Keratinocyte (primary cell): ENCODE measurements around the gene MAP3K8. TPM values are rescaled to one million over a fixed set of nuclear protein-coding genes. Genes with fewer than 3 reads are reported as not detected.
"Not testable (repeated sequence)": the region's sequence is repeated elsewhere in the genome, so short reads cannot be mapped to it uniquely, and the experiment has no call there.

Source experiments
- DNase-seq: peaks from one replicate; pipeline ENCODE4 v3.0.0-alpha.2; 2011; ENCODE audit warnings: low read depth, missing footprints, low spot score
- FAIRE-seq: peaks from 2 replicates; lab custom pipeline; 2011; peaks lifted over from hg19 to GRCh38; lab: Jason Lieb, UNC
- H2AFZ ChIP-seq: 2 replicates; pipeline ENCODE4 v1.6.0; 2012; ENCODE audit warnings: low read length, control low read depth, inconsistent platforms; ENCODE audit not compliant: control insufficient read depth
- H3K27ac ChIP-seq: 2 replicates; pipeline ENCODE4 v1.5.1; 2011; ENCODE audit warnings: low read length; ENCODE audit not compliant: control insufficient read depth, insufficient read depth
- H3K27me3 ChIP-seq: 3 replicates; pipeline ENCODE4 v1.6.0; 2011; ENCODE audit warnings: low read length; ENCODE audit not compliant: control insufficient read depth, insufficient read depth; ENCODE audit errors: extremely low read depth
- H3K36me3 ChIP-seq, 2 experiments: 2 replicates in 1 of 2; 3 replicates in 1 of 2; pipeline ENCODE4 v1.5.1; 2011; ENCODE audit warnings: low read length in 2 of 2, mild to moderate bottlenecking in 1 of 2; ENCODE audit not compliant: control insufficient read depth in 2 of 2, insufficient read depth in 2 of 2; ENCODE audit errors: extremely low read depth in 1 of 2
- H3K4me1 ChIP-seq: 3 replicates; pipeline ENCODE4 v1.5.1; 2011; ENCODE audit warnings: low read length; ENCODE audit not compliant: control insufficient read depth, insufficient read depth; ENCODE audit errors: extremely low read depth
- H3K4me2 ChIP-seq: 3 replicates; pipeline ENCODE4 v1.6.0; 2011; ENCODE audit warnings: low read depth, low read length; ENCODE audit not compliant: control insufficient read depth, insufficient read depth; ENCODE audit errors: extremely low read depth
- H3K4me3 ChIP-seq, 3 experiments: fragments of 200-600 bp in 1 of 3; sonication (generic) in 1 of 3; 2 replicates in 2 of 3; 3 replicates in 1 of 3; pipeline ENCODE4 v1.5.1; 2011 to 2016; ENCODE audit warnings: low read length in 3 of 3, mild to moderate bottlenecking in 3 of 3, control low read depth in 2 of 3, inconsistent platforms in 1 of 3, low read depth in 1 of 3, mixed read lengths in 1 of 3, mixed run types in 1 of 3, moderate library complexity in 1 of 3; ENCODE audit not compliant: control insufficient read depth in 2 of 3, insufficient read depth in 2 of 3; ENCODE audit errors: extremely low read depth in 1 of 3
- H3K79me2 ChIP-seq: 2 replicates; pipeline ENCODE4 v1.6.0; 2012; ENCODE audit warnings: low read length; ENCODE audit not compliant: control insufficient read depth, insufficient read depth
- H3K9ac ChIP-seq: 3 replicates; pipeline ENCODE4 v1.6.0; 2011; ENCODE audit warnings: low read length; ENCODE audit not compliant: control insufficient read depth, insufficient read depth; ENCODE audit errors: extremely low read depth
- H3K9me1 ChIP-seq: 3 replicates; pipeline ENCODE4 v1.6.0; 2011; ENCODE audit warnings: low read length; ENCODE audit not compliant: control insufficient read depth, insufficient read depth; ENCODE audit errors: extremely low read depth
- H3K9me3 ChIP-seq: 2 replicates; pipeline ENCODE4 v1.5.1; 2012; ENCODE audit warnings: low read depth, low read length; ENCODE audit not compliant: control insufficient read depth
- H4K20me1 ChIP-seq: 3 replicates; pipeline ENCODE4 v1.6.0; 2011; ENCODE audit warnings: low read length; ENCODE audit not compliant: control insufficient read depth, insufficient read depth; ENCODE audit errors: extremely low read depth
- CTCF ChIP-seq, 3 experiments: IDR thresholded peaks in 1 of 3; conservative IDR thresholded peaks in 1 of 3; optimal IDR thresholded peaks in 1 of 3; 2 replicates in 2 of 3; 3 replicates in 1 of 3; pipeline versions ENCODE3 to v1.5.1; 2011; ENCODE audit warnings: low read length in 3 of 3, mild to moderate bottlenecking in 3 of 3, moderate library complexity in 2 of 3, control low read depth in 1 of 3, inconsistent platforms in 1 of 3; ENCODE audit not compliant: insufficient read depth in 2 of 3; ENCODE audit errors: extremely low read depth in 1 of 3
- EZH2 ChIP-seq: IDR thresholded peaks from one replicate; pipeline ENCODE4 v1.6.1; 2012; ENCODE audit warnings: inconsistent platforms, mild to moderate bottlenecking, low read length, moderate library complexity
- dilution Hi-C: fragments of 300-500 bp; cut with MboI; formaldehyde crosslinking; loops from one replicate; pipeline ENCODE4 v1.7.0; 2020; ENCODE audit warnings: low sequenced_read_pairs; ENCODE audit not compliant: extremely low pct_ligation_motif_present
- polyA plus RNA-seq, 5 experiments: library from polyadenylated mRNA; depleted of rRNA in 3 of 5; stranded (reverse) in 3 of 5; stranded (forward) in 1 of 5; unstranded in 1 of 5; fragments of >200 nt; gene quantifications; 1 replicate in 1 of 5; 2 replicates in 3 of 5; 3 replicates in 1 of 5; pipeline versions ENCODE4 v1.2.1 to v1.2.3, GENCODE V29; 2011 to 2012; ENCODE audit warnings: missing spikeins in 2 of 5, low read depth in 1 of 5, low replicate concordance in 1 of 5

Gene MAP3K8
- polyA plus RNA-seq, 1 donor (not counting 4 experiments of a cell fraction or from before 2014, with no cell fraction given): 4.9 TPM

GRCh38 chr10:30435073-30435422 lies 1.1 kb downstream of the MAP3K8 start:
- Histone ChIP-seq H3K9ac (peak overlapping the region; percentile 85), H3K36me3 (no peaks in the 10 kb centered on the region), H3K27ac (peak overlapping the region; percentile 78), H2AFZ (peak overlapping the region; percentile 27), H3K4me1 (peaks cover 46% of the 10 kb centered on the region), H3K79me2 (no peaks in the 10 kb centered on the region), H3K9me3 (no peaks in the 10 kb centered on the region), H3K9me1 (no peaks in the 10 kb centered on the region), H3K4me3 (peak overlapping the region; percentile 62 to 79 (median 76)), H3K4me2 (peak overlapping the region; percentile 85), H3K27me3 (no peaks in the 10 kb centered on the region), H4K20me1 (no peaks in the 10 kb centered on the region)
- TF ChIP-seq EZH2 (no peak), CTCF (optimal IDR thresholded peaks at IDR 0.05 in 1 of 3, IDR thresholded peaks at IDR 0.05 in 1 of 3, conservative IDR thresholded peaks at IDR 0.05 in 1 of 3; ENCODE audit: extremely low read depth in 1 of 3, insufficient read depth in 2 of 3, low read length in 3 of 3) (no peak)
- FAIRE-seq: no peak
- dilution Hi-C loops: no loop called here
- DNase-seq: no peak

GRCh38 chr10:30435499-30436167 lies 1.6 kb downstream of the MAP3K8 start:
- H2AFZ ChIP-seq, H3K36me3 ChIP-seq, H4K20me1 ChIP-seq, DNase-seq, H3K27me3 ChIP-seq, H3K9me1 ChIP-seq, dilution Hi-C loops, H3K9me3 ChIP-seq, H3K79me2 ChIP-seq, FAIRE-seq, H3K4me3 ChIP-seq: not testable (repeated sequence)
- Histone ChIP-seq H3K4me1 (peaks cover 46% of the 10 kb centered on the region), H3K27ac (peak overlapping the region; percentile 13), H3K9ac (peak overlapping the region; percentile 37), H3K4me2 (peak overlapping the region; percentile 85)

- Histone ChIP-seq H2AFZ (peak overlapping the region; percentile 57), H3K4me2 (peak overlapping the region; percentile 63), H4K20me1 (no peaks in the 10 kb centered on the region), H3K9ac (peak overlapping the region; percentile 37), H3K9me1 (no peaks in the 10 kb centered on the region), H3K27ac (peak overlapping the region; percentile 13), H3K9me3 (no peaks in the 10 kb centered on the region), H3K4me1 (peaks cover 42% of the 10 kb centered on the region), H3K27me3 (no peaks in the 10 kb centered on the region), H3K79me2 (no peaks in the 10 kb centered on the region), H3K4me3 (no peak overlapping the region), H3K36me3 (no peaks in the 10 kb centered on the region)
- TF ChIP-seq CTCF (optimal IDR thresholded peaks at IDR 0.05 in 1 of 3, IDR thresholded peaks at IDR 0.05 in 1 of 3, conservative IDR thresholded peaks at IDR 0.05 in 1 of 3; ENCODE audit: extremely low read depth in 1 of 3, insufficient read depth in 2 of 3, low read length in 3 of 3): no peak
- TF ChIP-seq EZH2: no peak
- dilution Hi-C loops: no loop called here
- DNase-seq (no peak), FAIRE-seq (no peak)
Measured at GRCh38 chr10:30436191-30436611, 2.2 kb downstream of the MAP3K8 start.
